NCI-H2171 treated with DMSO at 0.1 percent for 48 hours (cell line): Measurements from ENCODE around the gene FANCF.
A peak's percentile ranks its signal among the peaks of the same experiment; 100 is the strongest.

ENCODE experiments used
- DNase-seq: peaks from one replicate; lab custom pipeline; 2025; lab: John Stamatoyannopoulos, UW

The FANCF gene

GRCh38 chr11:22626573-22627239 lies 1.1 kb upstream of the FANCF start:
- DNase-seq = no peak

GRCh38 chr11:22624742-22625447 lies 728 bp downstream of the FANCF start:
- DNase-seq = peak; percentile 91

- DNase-seq = no peak
Measured at GRCh38 chr11:22617868-22618267, 7.8 kb downstream of the FANCF start.

GRCh38 chr11:22603933-22604332 lies 21.7 kb downstream of the FANCF start:
- DNase-seq = no peak

GRCh38 chr11:22602504-22602903 lies 23.1 kb downstream of the FANCF start:
- DNase-seq = peak; percentile 27

- no peak for DNase-seq
Measured at GRCh38 chr11:22599458-22599857, 26.2 kb downstream of the FANCF start.

- DNase-seq = no peak
Measured at GRCh38 chr11:22597062-22597461, 28.6 kb downstream of the FANCF start.

- no peak for DNase-seq
Measured at GRCh38 chr11:22584976-22585375, 40.6 kb downstream of the FANCF start.

- DNase-seq = no peak
Measured at GRCh38 chr11:22583963-22584492, 41.6 kb downstream of the FANCF start.

- DNase-seq = no peak
Measured at GRCh38 chr11:22582151-22582410, 43.5 kb downstream of the FANCF start.

- DNase-seq = no peak
Measured at GRCh38 chr11:22581354-22582150, 44.1 kb downstream of the FANCF start.

GRCh38 chr11:22577854-22578253 lies 47.8 kb downstream of the FANCF start:
- DNase-seq = no peak
